HEK293 (cell line): ENCODE measurements around the gene DGUOK.
A peak's percentile ranks its signal among the peaks of the same experiment; 100 is the strongest.

ENCODE experiments used
- CTCF ChIA-PET: fragments of 350-600 bp; formaldehyde crosslinking; extraction: SDS; loops from one replicate; lab custom pipeline; 2021; ENCODE audit warnings: antibody characterized with exemption; lab: Yijun Ruan, JAX
- POLR2A ChIA-PET: fragments of 300-600 bp; formaldehyde crosslinking; extraction: SDS; loops from one replicate; lab custom pipeline; 2020; ENCODE audit warnings: antibody characterized with exemption, inconsistent platforms; lab: Yijun Ruan, JAX
- H3K27ac ChIP-seq: fragments of 200-500 bp; sonication (Bioruptor generic); 2 replicates; pipeline ENCODE4 v1.5.1; 2014; ENCODE audit warnings: low read depth, low read length, control low read depth, inconsistent platforms; ENCODE audit errors: extremely low read depth
- H3K36me3 ChIP-seq, 2 experiments: fragments of 200-500 bp in 1 of 2; sonication (Bioruptor generic) in 1 of 2; 1 replicate in 1 of 2; 2 replicates in 1 of 2; pipeline ENCODE4 v1.5.1; 2014 to 2017; ENCODE audit warnings: inconsistent platforms in 2 of 2, low read length in 2 of 2; ENCODE audit not compliant: control insufficient read depth in 2 of 2, insufficient read depth in 1 of 2
- H3K4me1 ChIP-seq: fragments of 200-500 bp; sonication (Bioruptor generic); 2 replicates; pipeline ENCODE4 v1.5.1; 2014; ENCODE audit warnings: mild to moderate bottlenecking, low read length, inconsistent platforms; ENCODE audit not compliant: control insufficient read depth, insufficient read depth
- H3K4me3 ChIP-seq: 2 replicates; pipeline ENCODE4 v1.5.1; 2011; ENCODE audit warnings: low read depth, mild to moderate bottlenecking, control low read depth, low read length, moderate library complexity
- H3K9me3 ChIP-seq: fragments of 200-500 bp; sonication (Bioruptor generic); 2 replicates; pipeline ENCODE4 v1.5.1; 2014; ENCODE audit warnings: low read depth, low read length, inconsistent platforms; ENCODE audit not compliant: control insufficient read depth, insufficient read depth
- KLF7 ChIP-seq: fragments of 450-650 bp; formaldehyde crosslinking; IDR thresholded peaks from 2 replicates; pipeline ENCODE4 v1.5.1; 2016; ENCODE audit warnings: missing biosample characterization, missing genetic modification characterization, borderline replicate concordance
- KLF9 ChIP-seq: fragments of 450-650 bp; formaldehyde crosslinking; IDR thresholded peaks from 2 replicates; pipeline ENCODE4 v1.5.1; 2016; ENCODE audit warnings: missing biosample characterization, missing genetic modification characterization, low read depth
- REST ChIP-seq: fragments of 450-650 bp; formaldehyde crosslinking; IDR thresholded peaks from 2 replicates; pipeline ENCODE4 v1.5.1; 2016; ENCODE audit warnings: missing biosample characterization, missing genetic modification characterization
- ZFP37 ChIP-seq: fragments of 450-650 bp; formaldehyde crosslinking; IDR thresholded peaks from 2 replicates; pipeline ENCODE4 v1.5.1; 2016; ENCODE audit warnings: missing biosample characterization, missing genetic modification characterization
- ZNF138 ChIP-seq: fragments of 450-650 bp; formaldehyde crosslinking; IDR thresholded peaks from 2 replicates; pipeline ENCODE4 v1.5.1; 2016; ENCODE audit warnings: missing biosample characterization, missing genetic modification characterization, borderline replicate concordance
- ZNF146 ChIP-seq: fragments of 450-650 bp; formaldehyde crosslinking; IDR thresholded peaks from 2 replicates; pipeline ENCODE4 v1.5.1; 2016; ENCODE audit warnings: missing biosample characterization, missing genetic modification characterization
- ZNF223 ChIP-seq: fragments of 450-650 bp; formaldehyde crosslinking; IDR thresholded peaks from 2 replicates; pipeline ENCODE4 v1.5.1; 2016; ENCODE audit warnings: missing biosample characterization, missing genetic modification characterization
- ZNF239 ChIP-seq: fragments of 450-650 bp; formaldehyde crosslinking; IDR thresholded peaks from 2 replicates; pipeline ENCODE4 v1.5.1; 2016; ENCODE audit warnings: missing biosample characterization, missing genetic modification characterization
- ZNF350 ChIP-seq: fragments of 450-650 bp; formaldehyde crosslinking; IDR thresholded peaks from 2 replicates; pipeline ENCODE4 v1.5.0; 2017; ENCODE audit warnings: missing biosample characterization, mild to moderate bottlenecking, missing genetic modification characterization
- ZNF416 ChIP-seq: fragments of 450-650 bp; formaldehyde crosslinking; IDR thresholded peaks from 2 replicates; pipeline ENCODE4 v1.5.1; 2016; ENCODE audit warnings: missing biosample characterization, missing genetic modification characterization
- ZNF549 ChIP-seq: fragments of 450-650 bp; IDR thresholded peaks from 2 replicates; pipeline ENCODE4 v1.5.1; 2018; ENCODE audit warnings: missing biosample characterization, missing genetic modification characterization, mild to moderate bottlenecking, inconsistent platforms, moderate library complexity
- ZNF596 ChIP-seq: fragments of 450-650 bp; IDR thresholded peaks from 2 replicates; pipeline ENCODE4 v1.5.0; 2018; ENCODE audit warnings: missing biosample characterization, mild to moderate bottlenecking, missing genetic modification characterization, moderate library complexity
- ZNF701 ChIP-seq: fragments of 450-650 bp; formaldehyde crosslinking; IDR thresholded peaks from 2 replicates; pipeline ENCODE4 v1.5.1; 2016; ENCODE audit warnings: missing biosample characterization, missing genetic modification characterization
- ZNF76 ChIP-seq: fragments of 450-650 bp; formaldehyde crosslinking; IDR thresholded peaks from 2 replicates; pipeline ENCODE4; 2016; ENCODE audit warnings: low read depth, missing biosample characterization, missing genetic modification characterization, borderline replicate concordance
- TF ChIP-seq, protein P1 (sequence below): fragments of 450-650 bp; formaldehyde crosslinking; IDR thresholded peaks from 2 replicates; pipeline ENCODE4 v1.5.1; 2016; ENCODE audit warnings: missing biosample characterization, missing genetic modification characterization

The DGUOK gene

DNA sequence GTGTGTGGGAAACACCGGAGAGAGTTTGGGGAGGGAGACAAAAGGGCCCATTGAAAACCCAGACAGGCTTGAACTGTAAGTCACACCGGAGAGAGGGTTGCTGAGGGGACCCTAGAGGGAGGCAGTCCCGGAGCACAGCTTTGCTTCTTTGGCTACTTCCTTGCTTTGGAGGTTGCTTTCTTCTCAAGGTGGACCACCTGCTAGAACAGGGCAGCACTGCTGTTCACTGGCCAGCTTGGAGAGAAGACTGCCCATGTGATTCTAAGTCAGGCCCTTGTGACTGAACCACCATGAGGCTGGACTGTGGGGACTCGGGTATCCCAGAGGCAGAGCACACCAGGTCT, 29.5 kb upstream of the DGUOK start:
- H3K9me3 ChIP-seq: no peaks in the 10 kb centered on the region
- H3K4me3 ChIP-seq: no peak overlapping the region
- H3K4me1 ChIP-seq: no peaks in the 10 kb centered on the region
- CTCF ChIA-PET: interaction anchor here (0.5 to 1.2 kb wide), 3 partner anchors 8 to 301 kb away, joined by 3 to 4 read pairs (median 3); no protein-coding TSS in a partner anchor
- no peak overlapping the region for H3K27ac ChIP-seq
- POLR2A ChIA-PET: no interaction called here
- H3K36me3 ChIP-seq: no peaks in the 10 kb centered on the region
- TF ChIP-seq ZNF239 (tag by site-specific recombination) (no peak), REST (tag by site-specific recombination) (0 out of 2 replicates have a peak, but pooled peaks have one; percentile 36)

DNA sequence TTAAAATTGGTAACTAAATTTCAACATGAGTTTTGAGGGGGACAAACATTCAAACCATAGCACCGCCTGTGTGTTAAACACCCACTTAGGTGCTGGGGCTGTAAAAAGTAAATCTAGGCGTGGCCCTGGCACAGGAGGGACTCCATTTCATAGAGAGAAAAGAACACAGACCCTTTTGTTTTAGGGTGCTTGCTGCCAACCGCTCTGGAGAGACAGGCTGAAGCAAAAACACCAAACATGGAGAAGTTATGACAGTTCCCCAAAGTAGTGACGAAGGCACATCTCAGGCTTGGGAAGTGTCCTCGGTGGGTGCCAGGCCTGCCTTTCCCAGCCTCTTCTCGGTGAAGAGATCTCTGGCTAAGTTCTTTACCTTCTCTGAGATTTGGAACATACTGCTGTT, 28.7 kb upstream of the DGUOK start:
- ChIA-PET CTCF (no interaction called here), POLR2A (no interaction called here)
- no peaks in the 10 kb centered on the region for H3K36me3 ChIP-seq
- no peak overlapping the region for H3K27ac ChIP-seq
- TF ChIP-seq ZNF138 (tag by site-specific recombination): no peak
- no peak for TF ChIP-seq KLF7
- no peak for TF ChIP-seq ZNF549 (tag by site-specific recombination)
- no peak for TF ChIP-seq ZNF350
- no peak for TF ChIP-seq ZNF416
- TF ChIP-seq ZNF223: no peak
- TF ChIP-seq ZNF239 (tag by site-specific recombination): no peak
- no peak for TF ChIP-seq KLF9 (tag by site-specific recombination)
- no peak for TF ChIP-seq ZFP37 (tag by site-specific recombination)
- TF ChIP-seq, protein P1, sequence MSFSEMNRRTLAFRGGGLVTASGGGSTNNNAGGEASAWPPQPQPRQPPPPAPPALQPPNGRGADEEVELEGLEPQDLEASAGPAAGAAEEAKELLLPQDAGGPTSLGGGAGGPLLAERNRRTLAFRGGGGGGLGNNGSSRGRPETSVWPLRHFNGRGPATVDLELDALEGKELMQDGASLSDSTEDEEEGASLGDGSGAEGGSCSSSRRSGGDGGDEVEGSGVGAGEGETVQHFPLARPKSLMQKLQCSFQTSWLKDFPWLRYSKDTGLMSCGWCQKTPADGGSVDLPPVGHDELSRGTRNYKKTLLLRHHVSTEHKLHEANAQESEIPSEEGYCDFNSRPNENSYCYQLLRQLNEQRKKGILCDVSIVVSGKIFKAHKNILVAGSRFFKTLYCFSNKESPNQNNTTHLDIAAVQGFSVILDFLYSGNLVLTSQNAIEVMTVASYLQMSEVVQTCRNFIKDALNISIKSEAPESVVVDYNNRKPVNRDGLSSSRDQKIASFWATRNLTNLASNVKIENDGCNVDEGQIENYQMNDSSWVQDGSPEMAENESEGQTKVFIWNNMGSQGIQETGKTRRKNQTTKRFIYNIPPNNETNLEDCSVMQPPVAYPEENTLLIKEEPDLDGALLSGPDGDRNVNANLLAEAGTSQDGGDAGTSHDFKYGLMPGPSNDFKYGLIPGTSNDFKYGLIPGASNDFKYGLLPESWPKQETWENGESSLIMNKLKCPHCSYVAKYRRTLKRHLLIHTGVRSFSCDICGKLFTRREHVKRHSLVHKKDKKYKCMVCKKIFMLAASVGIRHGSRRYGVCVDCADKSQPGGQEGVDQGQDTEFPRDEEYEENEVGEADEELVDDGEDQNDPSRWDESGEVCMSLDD (tag by site-specific recombination): no peak
- TF ChIP-seq ZNF76 (tag by site-specific recombination): no peak
- no peak for TF ChIP-seq ZNF596 (tag by site-specific recombination)
- no peak for TF ChIP-seq ZNF146 (tag by site-specific recombination)
- no peak for TF ChIP-seq ZNF701 (tag by site-specific recombination)
- H3K4me1 ChIP-seq: no peaks in the 10 kb centered on the region
- H3K9me3 ChIP-seq: no peaks in the 10 kb centered on the region
- H3K4me3 ChIP-seq: no peak overlapping the region

DNA sequence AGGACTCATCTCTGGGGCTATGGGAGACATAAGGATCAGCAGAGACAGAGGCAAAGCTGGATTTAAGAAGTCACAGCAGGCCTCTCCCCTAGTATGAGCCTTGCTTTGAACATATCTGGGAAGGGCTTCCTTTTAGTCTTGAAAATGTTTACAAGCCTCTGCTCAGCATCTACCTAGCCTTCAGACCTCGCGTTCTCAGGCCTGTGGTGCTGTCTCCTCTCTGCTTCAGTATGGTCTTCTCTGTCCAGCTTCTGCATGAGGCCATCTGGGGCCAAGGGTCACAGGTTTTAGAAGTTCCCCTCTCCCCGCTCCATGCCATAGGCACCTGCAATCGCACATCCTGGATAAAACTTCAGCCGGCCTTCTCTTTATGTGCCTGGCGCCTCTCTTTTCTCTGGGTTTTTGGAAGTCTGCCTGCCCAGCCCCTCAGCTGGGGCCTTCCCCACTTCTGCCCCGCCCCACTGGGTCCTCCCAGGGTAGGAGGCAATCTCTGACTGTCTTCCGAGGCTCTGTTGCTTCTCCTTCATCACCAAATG, 26.8 kb upstream of the DGUOK start:
- no peak for TF ChIP-seq ZFP37 (tag by site-specific recombination)
- ChIA-PET CTCF (no interaction called here), POLR2A (interaction anchor here (0.5 kb wide), 1 partner anchor 65 kb away, joined by 4 read pairs; no protein-coding TSS in a partner anchor)

More for the DNA sequence above, 26.8 kb upstream of the DGUOK start:
- Histone ChIP-seq H3K9me3 (no peaks in the 10 kb centered on the region), H3K36me3 (no peaks in the 10 kb centered on the region), H3K4me1 (no peaks in the 10 kb centered on the region), H3K4me3 (no peak overlapping the region), H3K27ac (no peak overlapping the region)
